Measurements from ENCODE around the gene HDAC8. TPM values are rescaled to one million over a fixed set of nuclear protein-coding genes. Genes with fewer than 3 reads are reported as not detected.

HDAC8 gene
- total RNA-seq, 1 experiment from 2014 or later = 25.6 TPM

DNA sequence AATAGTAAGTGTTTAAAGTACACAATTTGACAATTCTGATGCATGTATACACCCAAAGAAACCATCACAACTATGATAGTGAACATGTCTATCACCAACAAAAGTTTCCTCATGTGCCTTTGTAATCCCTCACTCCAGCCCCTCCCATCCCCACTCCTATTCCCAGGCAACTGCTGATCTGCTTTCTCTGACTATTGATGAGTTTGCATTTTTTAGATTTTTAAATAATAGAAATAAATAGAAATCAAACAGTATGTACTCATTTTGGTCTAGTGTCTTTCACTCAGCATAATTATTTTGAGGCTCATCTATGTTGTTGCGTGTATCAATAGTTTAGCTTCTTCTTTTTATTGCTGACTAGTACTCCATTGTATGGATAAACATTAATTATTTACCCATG lies 290.3 kb downstream of the HDAC8 start:
- no peaks in the 10 kb centered on the region for H3K27me3 ChIP-seq (ENCODE audit: low read length)
- H3K36me3 ChIP-seq (ENCODE audit: insufficient read depth, low read length) = no peaks in the 10 kb centered on the region
- H3K9me2 ChIP-seq (replicated peaks; ENCODE audit: insufficient read depth, low read length) = no peaks in the 10 kb centered on the region
- no peak overlapping the region for H2AFZ ChIP-seq (ENCODE audit: low read length)
- H3K9me3 ChIP-seq (ENCODE audit: low read length) = no peaks in the 10 kb centered on the region
- no peak for DNase-seq
- H4K20me1 ChIP-seq (ENCODE audit: insufficient read depth, low read depth, low read length) = no peaks in the 10 kb centered on the region
- H3K27ac ChIP-seq (ENCODE audit: low read length) = no peak overlapping the region
- no peaks in the 10 kb centered on the region for H3K79me2 ChIP-seq (ENCODE audit: low read length)
- no peak overlapping the region for H3K9ac ChIP-seq (ENCODE audit: low read length)
- no peak overlapping the region for H3K4me2 ChIP-seq (ENCODE audit: low read depth, low read length, poor library complexity, severe bottlenecking)
- H3K4me1 ChIP-seq (ENCODE audit: low read length) = no peaks in the 10 kb centered on the region; the same call in 1 of the 2 replicates
- no peak overlapping the region for H3K4me3 ChIP-seq (ENCODE audit: low read length)

DNA sequence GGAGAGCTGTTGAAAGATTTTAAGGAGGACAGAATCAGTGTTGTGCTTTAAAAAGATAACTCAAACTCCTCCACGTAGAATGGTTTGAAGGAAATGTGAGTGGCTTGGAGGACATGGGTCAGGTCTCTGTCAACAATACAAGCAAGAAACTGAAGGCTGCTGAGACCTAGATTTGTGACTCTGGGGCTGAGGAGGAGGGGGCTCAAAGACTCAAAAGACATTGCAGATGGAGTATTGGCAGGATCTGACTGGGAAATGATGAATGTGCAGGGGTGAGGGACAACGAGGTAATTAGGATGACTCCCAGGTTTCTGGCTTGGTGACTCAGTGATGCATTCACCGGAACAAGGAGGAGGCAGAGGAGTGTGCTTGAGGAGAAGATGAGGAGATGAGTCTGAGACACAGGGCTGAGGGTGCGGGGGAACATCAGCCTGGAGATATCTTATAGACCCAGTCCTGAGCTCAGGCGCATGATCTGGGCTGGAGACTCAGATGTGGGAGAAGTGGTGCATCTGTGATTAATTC lies 292.3 kb downstream of the HDAC8 start:
- Histone ChIP-seq H3K4me2 (ENCODE audit: low read depth, low read length, poor library complexity, severe bottlenecking) (no peak overlapping the region), H3K9me3 (ENCODE audit: low read length) (no peaks in the 10 kb centered on the region), H3K27me3 (ENCODE audit: low read length) (no peaks in the 10 kb centered on the region), H3K9ac (ENCODE audit: low read length) (no peak overlapping the region), H3K4me1 (ENCODE audit: low read length) (peaks cover 8% of the 10 kb centered on the region), H3K4me3 (ENCODE audit: low read length) (no peak overlapping the region), H2AFZ (ENCODE audit: low read length) (no peak overlapping the region), H4K20me1 (ENCODE audit: insufficient read depth, low read depth, low read length) (peaks cover 14% of the 10 kb centered on the region), H3K79me2 (ENCODE audit: low read length) (peaks cover 16% of the 10 kb centered on the region), H3K36me3 (ENCODE audit: insufficient read depth, low read length) (peaks cover 12% of the 10 kb centered on the region), H3K27ac (ENCODE audit: low read length) (no peak overlapping the region), H3K9me2 (replicated peaks; ENCODE audit: insufficient read depth, low read length) (no peaks in the 10 kb centered on the region)
- no peak for DNase-seq

Small RNAs within 50 kb of the gene (small RNA-seq; reads per million reads assigned to genes)
- gene RF00019 = not detected
- gene RNU2-68P = 3.5 reads per million, percentile 70 among the genes with 10 or more reads in this experiment

Other genes starting within 250 kb of the HDAC8 start
- not detected in 2 replicates for gene PHKA1, start 141.5 kb upstream of the HDAC8 start, total RNA-seq (2014; rRNA removed; shearing (Covaris generic); ENCODE audit: low replicate concordance)
- not detected in 2 replicates for gene DMRTC1B, start 204.0 kb upstream of the HDAC8 start, total RNA-seq (2014; rRNA removed; shearing (Covaris generic); ENCODE audit: low replicate concordance)
- gene FAM236B, start 209.8 kb upstream of the HDAC8 start, total RNA-seq (2014; rRNA removed; shearing (Covaris generic); ENCODE audit: low replicate concordance) = not detected in 2 replicates
- gene FAM236D, start 235.4 kb upstream of the HDAC8 start, total RNA-seq (2014; rRNA removed; shearing (Covaris generic); ENCODE audit: low replicate concordance) = not detected in 2 replicates

Data from Karpas-422 (cell line).